ENCODE results near the gene THAP10. TPM values are rescaled to one million over a fixed set of nuclear protein-coding genes. Genes with fewer than 3 reads are reported as not detected.
"Not testable (repeated sequence)": the region's sequence is repeated elsewhere in the genome, so short reads cannot be mapped to it uniquely, and the experiment has no call there.

The THAP10 gene
- polyA plus RNA-seq, 1 donor from 2014 or later, result 6.6 TPM

DNA sequence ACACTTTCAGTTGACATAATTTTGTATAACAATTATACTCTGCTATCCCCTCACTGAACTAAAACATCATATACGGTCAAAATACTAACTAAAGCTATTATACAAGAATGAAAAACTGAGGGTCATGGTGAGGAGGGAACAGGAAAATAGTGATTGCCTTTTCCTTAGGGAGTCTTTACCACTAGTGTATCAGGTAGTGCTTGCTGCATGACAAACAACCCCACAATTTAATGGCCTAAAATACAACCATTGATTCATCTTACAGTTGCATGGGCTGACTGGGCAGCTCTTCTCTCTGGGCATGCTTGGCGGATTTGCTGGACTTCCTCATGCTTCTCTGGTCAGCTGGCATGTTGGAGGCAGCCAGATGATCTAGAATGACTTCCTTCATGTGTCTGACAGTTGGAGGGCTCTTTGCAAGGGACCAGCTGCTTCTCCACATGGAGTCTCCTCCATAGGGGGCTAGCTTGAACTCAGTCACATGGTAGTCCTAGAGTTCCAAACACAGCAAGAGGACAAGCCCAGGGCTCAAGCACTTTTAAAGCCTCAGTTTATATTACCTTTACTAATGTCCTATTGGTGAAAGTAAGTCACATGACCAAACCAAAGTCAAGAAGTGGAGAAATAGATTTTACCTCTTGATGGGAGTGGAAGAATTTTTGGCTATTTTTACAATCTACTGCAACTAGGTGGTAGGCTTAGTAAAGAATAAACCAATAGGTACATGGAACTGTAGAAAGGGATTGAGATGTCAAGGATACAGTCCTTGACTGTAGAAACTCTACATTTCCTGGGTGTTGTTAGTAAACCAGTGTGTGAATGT, 18.8 kb downstream of the THAP10 start:
- H3K9ac ChIP-seq (ENCODE audit: low read length), result no peak overlapping the region
- H3K4me2 ChIP-seq (ENCODE audit: low read length), result no peak overlapping the region
- no peak overlapping the region for H3K4me3 ChIP-seq (ENCODE audit: low read length)
- no peak overlapping the region for H2AFZ ChIP-seq (ENCODE audit: low read depth, low read length)
- H3K9me3 ChIP-seq (ENCODE audit: low read length), result no peaks in the 10 kb centered on the region
- TF ChIP-seq EP300 (conservative IDR thresholded peaks at IDR 0.05; ENCODE audit: poor library complexity, severe bottlenecking) (no peak), POLR2AphosphoS5 (IDR thresholded peaks at IDR 0.05) (no peak), RAD21 (conservative IDR thresholded peaks at IDR 0.05) (no peak), SMC3 (conservative IDR thresholded peaks at IDR 0.05; ENCODE audit: poor library complexity) (no peak), MXI1 (conservative IDR thresholded peaks at IDR 0.05; ENCODE audit: poor library complexity, severe bottlenecking) (no peak), CTCF (IDR thresholded peaks at IDR 0.05; ENCODE audit: poor library complexity, severe bottlenecking) (no peak), EZH2 (IDR thresholded peaks at IDR 0.05; ENCODE audit: borderline replicate concordance, insufficient read depth, low read length, poor library complexity, severe bottlenecking) (no peak), TAF1 (IDR thresholded peaks at IDR 0.05; ENCODE audit: low read depth) (no peak)
- TF ChIP-seq, protein P1, sequence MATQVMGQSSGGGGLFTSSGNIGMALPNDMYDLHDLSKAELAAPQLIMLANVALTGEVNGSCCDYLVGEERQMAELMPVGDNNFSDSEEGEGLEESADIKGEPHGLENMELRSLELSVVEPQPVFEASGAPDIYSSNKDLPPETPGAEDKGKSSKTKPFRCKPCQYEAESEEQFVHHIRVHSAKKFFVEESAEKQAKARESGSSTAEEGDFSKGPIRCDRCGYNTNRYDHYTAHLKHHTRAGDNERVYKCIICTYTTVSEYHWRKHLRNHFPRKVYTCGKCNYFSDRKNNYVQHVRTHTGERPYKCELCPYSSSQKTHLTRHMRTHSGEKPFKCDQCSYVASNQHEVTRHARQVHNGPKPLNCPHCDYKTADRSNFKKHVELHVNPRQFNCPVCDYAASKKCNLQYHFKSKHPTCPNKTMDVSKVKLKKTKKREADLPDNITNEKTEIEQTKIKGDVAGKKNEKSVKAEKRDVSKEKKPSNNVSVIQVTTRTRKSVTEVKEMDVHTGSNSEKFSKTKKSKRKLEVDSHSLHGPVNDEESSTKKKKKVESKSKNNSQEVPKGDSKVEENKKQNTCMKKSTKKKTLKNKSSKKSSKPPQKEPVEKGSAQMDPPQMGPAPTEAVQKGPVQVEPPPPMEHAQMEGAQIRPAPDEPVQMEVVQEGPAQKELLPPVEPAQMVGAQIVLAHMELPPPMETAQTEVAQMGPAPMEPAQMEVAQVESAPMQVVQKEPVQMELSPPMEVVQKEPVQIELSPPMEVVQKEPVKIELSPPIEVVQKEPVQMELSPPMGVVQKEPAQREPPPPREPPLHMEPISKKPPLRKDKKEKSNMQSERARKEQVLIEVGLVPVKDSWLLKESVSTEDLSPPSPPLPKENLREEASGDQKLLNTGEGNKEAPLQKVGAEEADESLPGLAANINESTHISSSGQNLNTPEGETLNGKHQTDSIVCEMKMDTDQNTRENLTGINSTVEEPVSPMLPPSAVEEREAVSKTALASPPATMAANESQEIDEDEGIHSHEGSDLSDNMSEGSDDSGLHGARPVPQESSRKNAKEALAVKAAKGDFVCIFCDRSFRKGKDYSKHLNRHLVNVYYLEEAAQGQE (IDR thresholded peaks at IDR 0.05; ENCODE audit: borderline replicate concordance), result no peak
- no peak overlapping the region for H3K27ac ChIP-seq (ENCODE audit: low read length)
- no peaks in the 10 kb centered on the region for H3F3A ChIP-seq (ENCODE audit: insufficient read depth, low read length, poor library complexity, severe bottlenecking)
- no peaks in the 10 kb centered on the region for H4K20me1 ChIP-seq (ENCODE audit: insufficient read depth)
- H3K27me3 ChIP-seq (ENCODE audit: insufficient read depth, low read depth, low read length), result no peaks in the 10 kb centered on the region
- H3K9me2 ChIP-seq (ENCODE audit: insufficient read depth, low read length), result no peaks in the 10 kb centered on the region
- H3K36me3 ChIP-seq (ENCODE audit: insufficient read depth, low read length), result no peaks in the 10 kb centered on the region
- no peaks in the 10 kb centered on the region for H3K79me2 ChIP-seq (replicated peaks; ENCODE audit: insufficient read depth, low read length)

GRCh38 chr15:70871490-70871889, 20.7 kb downstream of the THAP10 start:
- H3K4me2 ChIP-seq (ENCODE audit: low read length); H3K9ac ChIP-seq (ENCODE audit: low read length); H3K9me3 ChIP-seq (ENCODE audit: low read length); H4K20me1 ChIP-seq (ENCODE audit: insufficient read depth); H3K9me2 ChIP-seq (ENCODE audit: insufficient read depth, low read length); H3K79me2 ChIP-seq (replicated peaks; ENCODE audit: insufficient read depth, low read length); H3K27me3 ChIP-seq (ENCODE audit: insufficient read depth, low read depth, low read length); H3K27ac ChIP-seq (ENCODE audit: low read length); H3K4me3 ChIP-seq (ENCODE audit: low read length); H3K36me3 ChIP-seq (ENCODE audit: insufficient read depth, low read length); H3F3A ChIP-seq (ENCODE audit: insufficient read depth, low read length, poor library complexity, severe bottlenecking); H2AFZ ChIP-seq (ENCODE audit: low read depth, low read length): not testable (repeated sequence)

Data from neural cell (in vitro differentiated cells).